Activated naive CD8-positive, alpha-beta T cell treated with anti-CD3 and anti-CD28 coated beads for 36 hours (primary cell): ENCODE data around the gene RINL. TPM values are rescaled to one million over a fixed set of nuclear protein-coding genes. Genes with fewer than 3 reads are reported as not detected.
"Not testable (repeated sequence)": the region's sequence is repeated elsewhere in the genome, so short reads cannot be mapped to it uniquely, and the experiment has no call there.

Experiments
- DNase-seq: peaks from one replicate; pipeline ENCODE4 v3.0.0; 2021
- H3K27ac Mint-ChIP-seq: one replicate; pipeline ENCODE4 v1.8.0; 2022; ENCODE audit warnings: mild to moderate bottlenecking, moderate library complexity, mixed read lengths
- H3K27me3 Mint-ChIP-seq: one replicate; pipeline ENCODE4 v1.8.0; 2022; ENCODE audit warnings: mild to moderate bottlenecking, mixed read lengths
- H3K36me3 Mint-ChIP-seq: one replicate; pipeline ENCODE4 v1.8.0; 2021; ENCODE audit warnings: mild to moderate bottlenecking, mixed read lengths
- H3K4me1 Mint-ChIP-seq: one replicate; pipeline ENCODE4 v1.8.0; 2021; ENCODE audit warnings: mixed read lengths
- H3K4me3 Mint-ChIP-seq: one replicate; pipeline ENCODE4 v1.8.0; 2022; ENCODE audit warnings: mild to moderate bottlenecking, moderate library complexity, mixed read lengths
- H3K9me3 Mint-ChIP-seq: one replicate; pipeline ENCODE4 v1.8.0; 2022; ENCODE audit warnings: mixed read lengths
- total RNA-seq, 2 experiments: library from RNA; stranded (reverse); gene quantifications; one replicate each; pipeline ENCODE4 v1.2.3, GENCODE V29; 2021

The RINL gene
- total RNA-seq, 2 experiments from 2014 or later: 74.0 to 75.0 TPM

DNA sequence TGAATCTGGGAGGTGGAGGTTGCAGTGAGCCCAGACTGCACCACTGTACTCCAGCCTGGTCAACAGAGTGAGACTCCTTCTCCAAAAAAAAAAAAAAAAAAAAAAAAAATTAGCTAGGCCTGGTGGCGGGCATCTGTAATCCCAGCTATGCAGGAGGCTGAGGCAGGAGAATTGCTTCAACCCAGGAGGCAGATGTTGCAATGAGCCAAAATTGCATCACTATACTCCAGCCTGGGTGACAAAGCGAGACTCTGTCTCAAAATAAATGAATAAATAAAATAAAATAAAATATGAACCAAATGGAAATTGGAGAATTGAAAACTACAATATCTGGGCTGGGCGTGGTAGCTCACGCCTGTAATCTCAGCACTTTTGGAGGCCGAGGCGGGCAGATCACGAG, 48.9 kb downstream of the RINL start:
- not testable (repeated sequence) for H3K27me3 Mint-ChIP-seq, DNase-seq, H3K27ac Mint-ChIP-seq, H3K9me3 Mint-ChIP-seq, H3K4me3 Mint-ChIP-seq
- Mint-ChIP-seq H3K36me3 (peaks cover 23% of the 10 kb centered on the region), H3K4me1 (peaks cover 21% of the 10 kb centered on the region)

DNA sequence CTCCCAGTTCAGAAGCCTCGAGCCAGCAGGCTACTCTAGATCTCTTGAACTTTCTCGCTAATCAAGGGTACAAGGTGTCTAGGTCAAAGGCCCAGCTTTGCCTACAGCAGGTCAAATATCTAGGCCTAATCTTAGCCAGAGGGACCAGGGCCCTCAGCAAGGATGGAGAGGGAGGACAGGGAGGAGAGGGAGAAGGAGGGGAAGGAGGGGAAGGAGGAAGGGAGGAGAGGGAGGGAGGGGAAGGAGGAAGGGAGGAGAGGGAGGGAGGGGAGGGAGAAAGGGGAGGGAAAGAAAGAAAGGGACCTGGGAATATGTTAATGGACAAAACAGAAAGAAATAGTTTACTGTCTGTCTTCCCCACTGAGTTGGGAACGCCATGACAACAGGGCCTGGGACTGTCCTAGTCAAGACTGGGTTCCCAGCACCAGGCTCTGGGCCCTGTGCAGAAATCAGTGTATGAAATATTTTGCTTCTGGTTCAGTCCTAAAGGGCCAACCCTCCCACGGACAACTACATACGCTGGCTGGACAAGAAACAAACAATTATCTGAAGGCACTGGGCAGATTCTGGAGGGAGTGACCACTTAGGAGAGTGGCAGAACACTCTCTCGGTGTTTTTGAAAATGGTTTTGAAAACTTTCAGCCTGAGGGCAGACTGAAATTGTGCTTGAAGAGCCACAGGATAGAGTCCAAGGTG, 51.1 kb downstream of the RINL start:
- H3K36me3 Mint-ChIP-seq: peaks cover 38% of the 10 kb centered on the region
- H3K4me3 Mint-ChIP-seq: no peak overlapping the region
- H3K9me3 Mint-ChIP-seq: no peaks in the 10 kb centered on the region
- H3K27ac Mint-ChIP-seq: no peak overlapping the region
- DNase-seq: no peak
- H3K4me1 Mint-ChIP-seq: peaks cover 17% of the 10 kb centered on the region
- H3K27me3 Mint-ChIP-seq: no peaks in the 10 kb centered on the region

DNA sequence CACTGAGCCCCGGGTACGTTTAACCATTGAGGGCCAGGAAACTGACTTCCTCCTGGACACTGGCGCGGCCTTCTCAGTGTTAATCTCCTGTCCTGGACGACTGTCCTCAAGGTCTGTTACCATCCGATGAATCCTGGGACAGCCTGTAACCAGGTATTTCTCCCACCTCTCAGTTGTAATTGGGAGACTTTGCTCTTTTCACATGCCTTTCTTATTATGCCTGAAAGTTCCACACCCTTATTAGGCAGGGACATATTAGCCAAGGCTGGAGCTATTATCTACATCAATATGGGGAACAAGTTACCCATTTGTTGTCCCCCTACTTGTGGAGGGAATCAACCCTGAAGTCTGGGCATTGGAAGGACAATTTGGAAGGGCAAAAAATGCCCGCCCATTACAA, 52.1 kb downstream of the RINL start:
- H3K4me3 Mint-ChIP-seq, H3K27ac Mint-ChIP-seq, DNase-seq, H3K27me3 Mint-ChIP-seq, H3K9me3 Mint-ChIP-seq: not testable (repeated sequence)
- peaks cover 38% of the 10 kb centered on the region for H3K36me3 Mint-ChIP-seq
- peaks cover 12% of the 10 kb centered on the region for H3K4me1 Mint-ChIP-seq

DNA sequence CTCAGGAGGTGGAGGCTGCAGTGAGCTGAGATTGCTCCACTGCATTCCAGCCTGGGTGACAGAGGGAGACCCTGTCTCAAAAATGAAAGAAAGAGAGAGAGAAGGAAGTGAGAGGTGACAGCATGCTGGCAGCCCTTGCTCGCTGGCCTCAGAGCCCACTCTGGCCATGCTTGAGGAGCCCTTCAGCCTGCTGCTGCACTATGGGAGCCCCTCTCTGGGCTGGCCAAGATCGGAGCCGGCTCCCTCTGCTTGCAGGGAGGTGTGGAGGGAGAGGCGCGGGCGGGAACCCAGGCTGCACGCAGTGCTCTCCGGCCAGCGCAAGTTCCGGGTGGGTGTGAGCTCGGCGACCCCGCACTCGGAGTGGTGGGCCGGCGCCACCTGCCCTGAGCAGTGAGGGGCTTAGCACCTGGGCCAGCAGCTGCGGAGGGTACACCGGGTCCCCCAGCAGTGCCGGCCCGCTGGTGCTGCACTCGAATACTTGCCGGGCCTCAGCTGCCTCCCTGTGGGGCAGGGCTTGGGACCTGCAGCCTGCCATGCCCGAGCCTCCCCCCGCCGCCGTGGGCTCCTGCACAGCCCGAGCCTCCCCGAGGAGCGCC, 56.7 kb downstream of the RINL start:
- H3K27ac Mint-ChIP-seq, H3K27me3 Mint-ChIP-seq, DNase-seq, H3K4me1 Mint-ChIP-seq, H3K9me3 Mint-ChIP-seq, H3K4me3 Mint-ChIP-seq: not testable (repeated sequence)
- peaks cover 20% of the 10 kb centered on the region for H3K36me3 Mint-ChIP-seq

DNA sequence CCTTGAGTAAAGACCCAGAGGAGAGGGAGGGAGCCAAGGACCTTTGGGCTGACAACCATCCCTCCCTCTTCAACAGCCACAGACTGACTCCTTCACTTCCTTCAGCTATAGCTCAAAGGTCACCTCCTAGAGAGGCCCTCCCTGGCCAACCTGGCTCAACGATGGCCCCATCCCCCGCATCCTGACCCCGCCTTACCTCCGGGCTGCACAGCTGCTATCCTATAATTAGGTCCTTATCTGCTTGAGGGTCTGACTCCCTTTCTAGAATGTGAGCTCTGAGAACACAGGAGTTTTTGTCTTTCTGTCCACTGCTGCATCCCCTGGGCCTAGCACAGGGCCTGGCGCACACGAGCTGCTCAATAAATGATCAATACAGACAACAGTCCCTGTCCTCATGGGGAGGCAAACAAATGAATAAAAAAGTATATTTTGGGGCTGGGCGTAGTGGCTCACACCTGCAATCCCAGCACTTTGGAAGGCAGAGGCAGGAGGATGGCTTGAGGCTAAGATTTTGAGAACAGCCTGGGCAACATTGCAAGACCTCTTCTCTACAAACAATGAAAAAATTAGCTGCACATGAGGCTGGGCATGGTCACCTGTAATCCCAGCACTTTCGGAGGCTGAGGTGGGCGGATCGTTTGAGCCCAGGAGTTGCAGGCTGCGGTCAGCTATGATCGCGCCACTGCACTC, 58.7 kb downstream of the RINL start:
- DNase-seq: no peak
- Mint-ChIP-seq H3K9me3 (no peaks in the 10 kb centered on the region), H3K36me3 (peaks cover 24% of the 10 kb centered on the region), H3K27me3 (no peaks in the 10 kb centered on the region), H3K4me3 (no peak overlapping the region), H3K27ac (no peak overlapping the region), H3K4me1 (peaks cover 2% of the 10 kb centered on the region)

Other genes starting within 250 kb of the RINL start
- 100 to 1,000 TPM; 160 to 171 TPM for gene ACTN4, start 230.6 kb downstream of the RINL start, total RNA-seq
- 1 to 10 TPM; 3.8 to 3.9 TPM for gene CAPN12, start 133.8 kb downstream of the RINL start, total RNA-seq
- gene LGALS7, start 104.8 kb downstream of the RINL start, total RNA-seq: not detected
- not detected for gene LGALS7B, start 89.1 kb downstream of the RINL start, total RNA-seq
- gene LGALS4, start 65.3 kb downstream of the RINL start, total RNA-seq: under 1 TPM; 0.33 to 0.56 TPM
- gene ECH1, start 46.5 kb downstream of the RINL start, total RNA-seq: 100 to 1,000 TPM; 103 to 107 TPM
- gene HNRNPL, start 28.3 kb downstream of the RINL start, total RNA-seq: 100 to 1,000 TPM; 723 to 728 TPM
- 10 to 100 TPM; 19.4 to 21.2 TPM for gene SIRT2, start 21.3 kb upstream of the RINL start, total RNA-seq
- gene NFKBIB, start 21.7 kb upstream of the RINL start, total RNA-seq: 10 to 100 TPM; 85.7 to 86.2 TPM
- 1 to 10 TPM in 1 of 2 experiments, under 1 TPM in 1; 0.96 to 1.5 TPM for gene CCER2, start 33.9 kb upstream of the RINL start, total RNA-seq
- gene SARS2, start 52.5 kb upstream of the RINL start, total RNA-seq: 10 to 100 TPM; 39.8 to 43.2 TPM
- gene MRPS12, start 52.7 kb upstream of the RINL start, total RNA-seq: 100 to 1,000 TPM; 114 to 124 TPM
- not detected for gene FBXO17, start 97.5 kb upstream of the RINL start, total RNA-seq
- gene FBXO27, start 154.3 kb upstream of the RINL start, total RNA-seq: 1 to 10 TPM; 1.3 to 1.7 TPM
- gene ACP7, start 206.1 kb upstream of the RINL start, total RNA-seq: not detected
- 10 to 100 TPM; 13.2 to 16.2 TPM for gene PAK4, start 247.5 kb upstream of the RINL start, total RNA-seq